Adipocyte (in vitro differentiated cells): Measurements from ENCODE around the gene FBN3.
"Not testable (repeated sequence)": the region's sequence is repeated elsewhere in the genome, so short reads cannot be mapped to it uniquely, and the experiment has no call there.

Experiments
- DNase-seq: peaks from one replicate; pipeline ENCODE4 v3.0.0-alpha.2; 2015; ENCODE audit warnings: low read depth
- H3K27me3 ChIP-seq: replicated peaks from 2 replicates; pipeline ENCODE4 v1.7.0; 2013; ENCODE audit warnings: mild to moderate bottlenecking, low read length, moderate library complexity; ENCODE audit not compliant: control insufficient read depth, insufficient read depth
- H3K36me3 ChIP-seq: 2 replicates; pipeline ENCODE4 v1.7.0; 2013; ENCODE audit warnings: low read length, mild to moderate bottlenecking, moderate library complexity; ENCODE audit not compliant: control insufficient read depth, insufficient read depth, severe bottlenecking
- H3K4me1 ChIP-seq: 2 replicates; pipeline ENCODE4 v1.7.0; 2013; ENCODE audit warnings: mild to moderate bottlenecking, low read length, moderate library complexity; ENCODE audit not compliant: control insufficient read depth, insufficient read depth
- H3K4me3 ChIP-seq: 2 replicates; pipeline ENCODE4 v1.7.0; 2013; ENCODE audit warnings: mild to moderate bottlenecking, low read length, moderate library complexity
- H3K9ac ChIP-seq: 2 replicates; pipeline ENCODE4 v1.7.0; 2013; ENCODE audit warnings: mild to moderate bottlenecking, low read length, moderate library complexity
- H3K9me3 ChIP-seq: 2 replicates; pipeline ENCODE4 v1.7.0; 2013; ENCODE audit warnings: mild to moderate bottlenecking, low read length, moderate library complexity; ENCODE audit not compliant: control insufficient read depth

The FBN3 gene

GRCh38 chr19:8045872-8046568 lies 103.4 kb downstream of the FBN3 start:
- Histone ChIP-seq H3K4me1 (peaks cover 6% of the 10 kb centered on the region), H3K36me3 (no peaks in the 10 kb centered on the region), H3K9ac (no peak overlapping the region), H3K9me3 (no peaks in the 10 kb centered on the region), H3K4me3 (no peak overlapping the region), H3K27me3 (peaks cover 17% of the 10 kb centered on the region)
- no peak for DNase-seq

- H3K9ac ChIP-seq: no peak overlapping the region
- H3K27me3 ChIP-seq: peaks cover 5% of the 10 kb centered on the region
- H3K9me3 ChIP-seq: no peaks in the 10 kb centered on the region
- H3K4me3 ChIP-seq: no peak overlapping the region
- no peaks in the 10 kb centered on the region for H3K4me1 ChIP-seq
- DNase-seq: no peak
- H3K36me3 ChIP-seq: no peaks in the 10 kb centered on the region
Observed at GRCh38 chr19:8044018-8044417, 105.4 kb downstream of the FBN3 start.

DNA sequence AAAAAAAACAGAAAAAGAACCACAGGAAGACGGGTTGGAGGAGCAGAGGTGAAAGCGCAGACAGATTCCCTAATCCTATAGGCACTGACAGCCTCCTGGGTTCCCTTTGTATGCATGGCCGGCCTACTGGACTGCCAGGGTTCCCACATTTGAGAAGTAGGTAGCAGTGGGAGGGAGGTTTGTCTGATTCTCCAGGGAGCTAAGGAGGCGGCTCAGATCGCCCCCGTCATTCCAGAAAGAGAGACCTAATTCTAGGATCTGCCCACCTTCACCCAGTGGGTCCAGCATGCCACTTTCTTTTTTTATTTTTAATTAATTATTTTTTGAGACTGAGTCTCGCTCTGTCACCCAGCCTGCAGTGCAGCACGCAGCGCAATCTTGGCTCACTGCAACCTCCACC lies 106.5 kb downstream of the FBN3 start:
- Histone ChIP-seq H3K9ac (no peak overlapping the region), H3K4me1 (no peaks in the 10 kb centered on the region), H3K4me3 (no peak overlapping the region), H3K27me3 (peaks cover 13% of the 10 kb centered on the region), H3K36me3 (no peaks in the 10 kb centered on the region), H3K9me3 (no peaks in the 10 kb centered on the region)
- no peak for DNase-seq

DNA sequence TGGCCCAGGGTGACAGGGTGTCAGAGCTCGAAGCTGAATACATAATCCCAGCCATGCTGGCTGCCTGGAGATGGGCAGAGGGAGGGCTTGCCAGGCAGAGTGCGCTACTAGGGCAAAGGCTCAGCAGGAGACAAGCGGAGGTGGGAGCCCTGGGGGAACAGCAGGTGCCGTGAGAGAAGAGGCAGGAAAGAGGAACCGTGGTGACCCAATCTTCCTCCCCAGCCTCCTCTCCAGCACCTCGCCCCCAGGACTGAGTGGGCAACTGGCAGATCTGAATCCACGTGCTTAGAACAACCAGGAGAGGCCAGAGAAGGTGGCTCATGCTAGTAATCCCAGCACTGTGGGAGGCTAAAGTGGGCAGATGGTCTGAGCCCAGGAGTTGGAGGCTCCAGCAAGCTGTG lies 107.9 kb downstream of the FBN3 start:
- H3K9me3 ChIP-seq: no peaks in the 10 kb centered on the region
- no peak overlapping the region for H3K4me3 ChIP-seq
- no peak for DNase-seq
- no peaks in the 10 kb centered on the region for H3K4me1 ChIP-seq
- H3K36me3 ChIP-seq: no peaks in the 10 kb centered on the region
- H3K9ac ChIP-seq: no peak overlapping the region
- peaks cover 20% of the 10 kb centered on the region for H3K27me3 ChIP-seq

DNA sequence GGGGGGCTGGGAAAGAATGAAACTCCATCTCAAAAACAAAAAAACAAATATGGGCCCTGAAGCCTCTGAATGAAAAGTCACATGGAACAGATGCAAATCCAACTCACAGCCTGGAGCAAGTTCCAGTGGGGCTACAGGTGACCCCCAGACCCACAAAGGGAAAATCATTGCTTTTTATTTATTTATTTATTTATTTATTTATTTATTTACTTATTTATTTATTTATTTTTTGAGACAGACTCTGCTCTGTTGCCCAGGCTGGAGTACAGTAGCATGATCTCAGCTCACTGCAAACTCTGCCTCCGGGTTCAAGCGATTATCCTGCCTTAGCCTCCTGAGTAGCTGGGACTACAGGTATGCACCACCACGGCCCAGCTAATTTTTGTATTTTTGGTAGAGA lies 110.2 kb downstream of the FBN3 start:
- Histone ChIP-seq H3K4me3 (no peak overlapping the region), H3K9ac (no peak overlapping the region), H3K27me3 (peaks cover 24% of the 10 kb centered on the region), H3K36me3 (no peaks in the 10 kb centered on the region), H3K9me3 (no peaks in the 10 kb centered on the region), H3K4me1 (no peaks in the 10 kb centered on the region)
- DNase-seq: no peak

DNA sequence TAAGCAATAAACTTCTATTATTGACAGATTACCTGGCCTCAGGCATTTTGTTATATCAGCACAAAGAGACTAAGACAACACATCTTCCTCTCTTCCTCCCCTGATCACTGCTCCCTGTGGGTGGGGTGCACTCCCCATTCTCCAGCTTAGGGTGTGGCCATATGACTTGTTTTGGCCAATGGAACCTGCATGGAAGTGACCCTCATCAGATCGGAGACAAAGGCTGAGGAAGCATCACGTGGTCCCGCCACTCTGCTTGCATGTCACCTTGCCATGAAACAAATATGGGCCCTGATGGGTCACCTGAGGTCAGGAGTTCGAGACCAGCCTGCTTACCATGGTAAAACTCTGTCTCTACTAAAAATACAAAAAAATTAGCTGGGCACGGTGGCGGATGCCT lies 110.6 kb downstream of the FBN3 start:
- Histone ChIP-seq H3K9me3 (no peaks in the 10 kb centered on the region), H3K36me3 (no peaks in the 10 kb centered on the region), H3K4me3 (no peak overlapping the region), H3K27me3 (peaks cover 24% of the 10 kb centered on the region), H3K9ac (no peak overlapping the region), H3K4me1 (no peaks in the 10 kb centered on the region)
- DNase-seq: no peak

DNA sequence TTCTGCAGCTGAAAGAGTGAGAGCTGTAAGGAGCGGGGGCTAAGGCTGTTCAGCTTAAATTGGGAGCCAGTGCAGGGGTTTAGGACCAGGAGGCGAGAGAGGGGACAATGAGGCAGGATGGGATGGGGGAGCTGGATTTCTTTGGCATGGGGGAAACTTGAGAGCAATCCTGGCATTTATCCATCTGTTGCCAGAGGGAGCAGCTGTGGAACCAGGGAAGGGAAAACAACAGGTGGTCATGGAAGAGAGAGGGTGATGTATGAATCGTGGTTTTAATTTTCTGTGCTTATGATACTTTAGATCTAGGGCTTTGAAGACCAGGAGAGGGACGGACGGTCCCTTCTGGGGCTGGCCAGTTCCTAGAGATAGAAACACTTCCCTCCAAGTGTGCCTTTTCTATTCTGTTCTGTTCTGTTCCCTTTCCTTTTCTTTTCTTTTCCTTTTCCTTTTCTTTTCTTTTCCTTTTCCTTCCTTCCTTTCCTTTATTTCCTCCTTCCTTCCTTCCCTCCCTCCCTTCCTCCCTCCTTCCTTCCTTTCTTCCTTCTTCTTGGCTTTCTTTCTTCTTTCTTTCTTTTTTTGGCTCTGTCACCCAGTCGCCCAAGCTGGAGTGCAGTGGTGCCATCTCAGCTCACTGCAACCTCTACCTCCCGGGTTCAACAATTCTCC lies 112.8 kb downstream of the FBN3 start:
- Histone ChIP-seq H3K9me3 (no peaks in the 10 kb centered on the region), H3K4me1 (no peaks in the 10 kb centered on the region), H3K4me3 (no peak overlapping the region), H3K36me3 (no peaks in the 10 kb centered on the region), H3K27me3 (peaks cover 22% of the 10 kb centered on the region), H3K9ac (no peak overlapping the region)
- DNase-seq: no peak

DNA sequence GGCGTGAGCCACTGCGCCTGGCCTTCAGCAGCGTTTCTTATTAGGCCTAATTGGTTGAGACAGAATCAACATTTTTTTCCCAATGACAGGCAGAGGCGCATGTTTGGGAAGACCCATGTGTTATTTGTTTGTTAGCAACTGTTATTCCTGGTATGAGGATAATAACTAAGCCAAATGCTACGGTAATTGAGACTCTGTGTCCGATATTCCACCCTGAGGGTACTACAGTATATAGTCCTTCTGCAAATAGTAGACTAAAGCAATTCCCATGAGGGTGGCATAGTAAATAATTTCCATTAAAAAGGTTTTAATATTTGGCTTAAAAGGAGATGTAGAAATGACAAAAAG lies 115.2 kb downstream of the FBN3 start:
- H3K4me1 ChIP-seq: peaks cover 9% of the 10 kb centered on the region
- no peak for DNase-seq
- no peak overlapping the region for H3K9ac ChIP-seq
- no peaks in the 10 kb centered on the region for H3K36me3 ChIP-seq
- peaks cover 21% of the 10 kb centered on the region for H3K27me3 ChIP-seq
- H3K9me3 ChIP-seq: no peaks in the 10 kb centered on the region
- no peak overlapping the region for H3K4me3 ChIP-seq

GRCh38 chr19:8033287-8034177 lies 115.9 kb downstream of the FBN3 start:
- H3K36me3 ChIP-seq, DNase-seq, H3K4me3 ChIP-seq, H3K9me3 ChIP-seq, H3K9ac ChIP-seq: not testable (repeated sequence)
- Histone ChIP-seq H3K4me1 (peaks cover 15% of the 10 kb centered on the region), H3K27me3 (peaks cover 17% of the 10 kb centered on the region)

DNA sequence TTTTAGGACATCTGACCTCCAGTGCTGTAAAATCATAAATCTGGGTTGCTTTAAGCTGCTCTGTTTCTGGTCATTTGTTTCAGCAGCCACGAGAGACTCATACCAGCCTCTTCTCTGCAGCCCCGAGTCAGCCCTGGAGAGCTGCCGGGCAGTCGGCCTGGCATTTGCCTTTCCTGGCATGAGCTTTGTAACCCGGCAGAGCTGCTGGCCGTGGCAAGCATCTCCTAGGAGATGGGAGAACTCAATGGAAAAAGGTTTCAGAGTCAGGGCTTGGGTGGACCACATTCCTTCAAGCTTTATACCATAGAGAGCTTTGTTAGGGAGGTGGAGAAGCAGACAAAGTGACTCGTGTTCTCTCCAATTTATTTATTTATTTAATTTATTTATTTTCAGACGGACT lies 118.4 kb downstream of the FBN3 start:
- Histone ChIP-seq H3K4me3 (no peak overlapping the region), H3K9ac (no peak overlapping the region), H3K4me1 (peaks cover 20% of the 10 kb centered on the region), H3K27me3 (no peaks in the 10 kb centered on the region), H3K9me3 (no peaks in the 10 kb centered on the region), H3K36me3 (no peaks in the 10 kb centered on the region)
- no peak for DNase-seq

DNA sequence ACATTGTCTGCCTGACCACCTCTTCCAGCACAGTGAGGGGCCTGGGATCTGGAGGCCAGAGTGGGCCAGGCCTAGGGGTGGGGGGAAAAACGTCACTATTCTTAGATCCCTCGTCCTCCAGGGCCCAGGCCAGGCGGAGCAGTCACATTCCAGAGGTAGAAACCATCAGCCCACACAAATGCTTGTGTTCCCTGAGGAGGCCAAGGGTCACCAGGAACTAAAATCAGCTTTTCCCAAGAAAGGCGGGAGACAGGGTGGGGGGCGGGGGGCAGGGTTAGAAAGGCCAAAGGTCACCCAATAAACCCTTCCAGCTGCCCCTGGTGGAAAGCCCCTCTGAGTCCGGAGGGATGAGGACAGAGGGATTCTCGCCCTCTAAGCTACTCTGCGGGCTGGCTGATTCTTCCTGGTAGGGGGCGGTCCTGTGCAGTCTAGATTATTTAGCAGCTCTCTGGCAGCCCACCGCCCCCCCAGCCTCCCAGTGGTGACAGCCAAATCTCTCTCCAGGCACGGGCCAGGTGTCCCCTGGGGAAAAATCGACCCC lies 120.4 kb downstream of the FBN3 start:
- H3K4me3 ChIP-seq: no peak overlapping the region
- peak; percentile 28 for DNase-seq
- H3K9me3 ChIP-seq: no peaks in the 10 kb centered on the region
- H3K9ac ChIP-seq: no peak overlapping the region
- no peaks in the 10 kb centered on the region for H3K36me3 ChIP-seq
- H3K4me1 ChIP-seq: peaks cover 20% of the 10 kb centered on the region
- H3K27me3 ChIP-seq: no peaks in the 10 kb centered on the region
